ENCODE measurements around the gene ZNF83.

ZNF83 gene

DNA sequence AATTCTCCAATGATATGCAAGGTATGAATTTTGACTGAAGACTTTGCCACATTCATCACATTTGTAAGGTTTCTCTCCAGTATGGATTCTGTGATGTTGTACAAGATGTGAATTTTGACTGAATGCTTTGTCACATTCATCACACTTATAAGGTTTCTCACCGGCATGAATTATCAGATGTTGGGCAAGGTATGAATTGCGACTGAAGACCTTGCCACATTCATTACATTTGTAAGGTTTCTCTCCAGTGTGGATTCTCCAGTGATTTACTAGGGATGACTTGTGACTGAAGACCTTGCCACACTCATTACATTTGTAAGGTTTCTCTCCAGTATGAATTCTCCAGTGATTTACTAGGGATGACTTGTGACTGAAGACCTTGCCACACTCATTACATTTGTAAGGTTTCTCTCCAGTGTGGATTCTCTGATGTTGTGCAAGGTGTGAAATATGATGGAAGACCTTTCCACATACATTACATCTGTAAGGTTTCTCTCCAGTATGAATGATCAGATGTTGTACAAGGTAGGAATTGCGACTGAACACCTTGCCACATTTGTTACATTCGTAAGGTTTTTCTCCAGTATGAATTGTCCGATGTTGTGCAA, 24.8 kb downstream of the ZNF83 start:
- ATAC-seq, result no peak
- TF ChIP-seq, protein P1, sequence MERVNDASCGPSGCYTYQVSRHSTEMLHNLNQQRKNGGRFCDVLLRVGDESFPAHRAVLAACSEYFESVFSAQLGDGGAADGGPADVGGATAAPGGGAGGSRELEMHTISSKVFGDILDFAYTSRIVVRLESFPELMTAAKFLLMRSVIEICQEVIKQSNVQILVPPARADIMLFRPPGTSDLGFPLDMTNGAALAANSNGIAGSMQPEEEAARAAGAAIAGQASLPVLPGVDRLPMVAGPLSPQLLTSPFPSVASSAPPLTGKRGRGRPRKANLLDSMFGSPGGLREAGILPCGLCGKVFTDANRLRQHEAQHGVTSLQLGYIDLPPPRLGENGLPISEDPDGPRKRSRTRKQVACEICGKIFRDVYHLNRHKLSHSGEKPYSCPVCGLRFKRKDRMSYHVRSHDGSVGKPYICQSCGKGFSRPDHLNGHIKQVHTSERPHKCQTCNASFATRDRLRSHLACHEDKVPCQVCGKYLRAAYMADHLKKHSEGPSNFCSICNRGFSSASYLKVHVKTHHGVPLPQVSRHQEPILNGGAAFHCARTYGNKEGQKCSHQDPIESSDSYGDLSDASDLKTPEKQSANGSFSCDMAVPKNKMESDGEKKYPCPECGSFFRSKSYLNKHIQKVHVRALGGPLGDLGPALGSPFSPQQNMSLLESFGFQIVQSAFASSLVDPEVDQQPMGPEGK (CRISPR knock-in tag; IDR thresholded peaks at IDR 0.05; ENCODE audit: borderline replicate concordance), result no peak
- no peak for TF ChIP-seq ZNF70 (CRISPR knock-in tag; IDR thresholded peaks at IDR 0.05)
- TF ChIP-seq TCF4 (CRISPR knock-in tag; IDR thresholded peaks at IDR 0.05; ENCODE audit: borderline replicate concordance), result no peak
- TF ChIP-seq ZFP30 (CRISPR knock-in tag; IDR thresholded peaks at IDR 0.05), result no peak
- TF ChIP-seq, protein P2, sequence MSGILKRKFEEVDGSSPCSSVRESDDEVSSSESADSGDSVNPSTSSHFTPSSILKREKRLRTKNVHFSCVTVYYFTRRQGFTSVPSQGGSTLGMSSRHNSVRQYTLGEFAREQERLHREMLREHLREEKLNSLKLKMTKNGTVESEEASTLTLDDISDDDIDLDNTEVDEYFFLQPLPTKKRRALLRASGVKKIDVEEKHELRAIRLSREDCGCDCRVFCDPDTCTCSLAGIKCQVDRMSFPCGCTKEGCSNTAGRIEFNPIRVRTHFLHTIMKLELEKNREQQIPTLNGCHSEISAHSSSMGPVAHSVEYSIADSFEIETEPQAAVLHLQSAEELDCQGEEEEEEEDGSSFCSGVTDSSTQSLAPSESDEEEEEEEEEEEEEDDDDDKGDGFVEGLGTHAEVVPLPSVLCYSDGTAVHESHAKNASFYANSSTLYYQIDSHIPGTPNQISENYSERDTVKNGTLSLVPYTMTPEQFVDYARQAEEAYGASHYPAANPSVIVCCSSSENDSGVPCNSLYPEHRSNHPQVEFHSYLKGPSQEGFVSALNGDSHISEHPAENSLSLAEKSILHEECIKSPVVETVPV (CRISPR knock-in tag; IDR thresholded peaks at IDR 0.05), result no peak
- TF ChIP-seq SNAI2 (CRISPR knock-in tag; IDR thresholded peaks at IDR 0.05), result no peak
- TF ChIP-seq, protein P3, sequence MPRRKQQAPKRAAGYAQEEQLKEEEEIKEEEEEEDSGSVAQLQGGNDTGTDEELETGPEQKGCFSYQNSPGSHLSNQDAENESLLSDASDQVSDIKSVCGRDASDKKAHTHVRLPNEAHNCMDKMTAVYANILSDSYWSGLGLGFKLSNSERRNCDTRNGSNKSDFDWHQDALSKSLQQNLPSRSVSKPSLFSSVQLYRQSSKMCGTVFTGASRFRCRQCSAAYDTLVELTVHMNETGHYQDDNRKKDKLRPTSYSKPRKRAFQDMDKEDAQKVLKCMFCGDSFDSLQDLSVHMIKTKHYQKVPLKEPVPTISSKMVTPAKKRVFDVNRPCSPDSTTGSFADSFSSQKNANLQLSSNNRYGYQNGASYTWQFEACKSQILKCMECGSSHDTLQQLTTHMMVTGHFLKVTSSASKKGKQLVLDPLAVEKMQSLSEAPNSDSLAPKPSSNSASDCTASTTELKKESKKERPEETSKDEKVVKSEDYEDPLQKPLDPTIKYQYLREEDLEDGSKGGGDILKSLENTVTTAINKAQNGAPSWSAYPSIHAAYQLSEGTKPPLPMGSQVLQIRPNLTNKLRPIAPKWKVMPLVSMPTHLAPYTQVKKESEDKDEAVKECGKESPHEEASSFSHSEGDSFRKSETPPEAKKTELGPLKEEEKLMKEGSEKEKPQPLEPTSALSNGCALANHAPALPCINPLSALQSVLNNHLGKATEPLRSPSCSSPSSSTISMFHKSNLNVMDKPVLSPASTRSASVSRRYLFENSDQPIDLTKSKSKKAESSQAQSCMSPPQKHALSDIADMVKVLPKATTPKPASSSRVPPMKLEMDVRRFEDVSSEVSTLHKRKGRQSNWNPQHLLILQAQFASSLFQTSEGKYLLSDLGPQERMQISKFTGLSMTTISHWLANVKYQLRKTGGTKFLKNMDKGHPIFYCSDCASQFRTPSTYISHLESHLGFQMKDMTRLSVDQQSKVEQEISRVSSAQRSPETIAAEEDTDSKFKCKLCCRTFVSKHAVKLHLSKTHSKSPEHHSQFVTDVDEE (CRISPR knock-in tag; IDR thresholded peaks at IDR 0.05), result no peak
- no peak for TF ChIP-seq RARB (CRISPR knock-in tag; IDR thresholded peaks at IDR 0.05)
- no peak for TF ChIP-seq ISL1 (CRISPR knock-in tag; IDR thresholded peaks at IDR 0.05)
- no peak for TF ChIP-seq CSDC2 (CRISPR knock-in tag; IDR thresholded peaks at IDR 0.05)
- TF ChIP-seq TOX (CRISPR knock-in tag; IDR thresholded peaks at IDR 0.05; ENCODE audit: borderline replicate concordance), result no peak
- TF ChIP-seq, protein P4, sequence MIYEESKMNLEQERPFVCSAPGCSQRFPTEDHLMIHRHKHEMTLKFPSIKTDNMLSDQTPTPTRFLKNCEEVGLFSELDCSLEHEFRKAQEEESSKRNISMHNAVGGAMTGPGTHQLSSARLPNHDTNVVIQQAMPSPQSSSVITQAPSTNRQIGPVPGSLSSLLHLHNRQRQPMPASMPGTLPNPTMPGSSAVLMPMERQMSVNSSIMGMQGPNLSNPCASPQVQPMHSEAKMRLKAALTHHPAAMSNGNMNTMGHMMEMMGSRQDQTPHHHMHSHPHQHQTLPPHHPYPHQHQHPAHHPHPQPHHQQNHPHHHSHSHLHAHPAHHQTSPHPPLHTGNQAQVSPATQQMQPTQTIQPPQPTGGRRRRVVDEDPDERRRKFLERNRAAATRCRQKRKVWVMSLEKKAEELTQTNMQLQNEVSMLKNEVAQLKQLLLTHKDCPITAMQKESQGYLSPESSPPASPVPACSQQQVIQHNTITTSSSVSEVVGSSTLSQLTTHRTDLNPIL (CRISPR knock-in tag; IDR thresholded peaks at IDR 0.05; ENCODE audit: low read depth), result no peak

DNA sequence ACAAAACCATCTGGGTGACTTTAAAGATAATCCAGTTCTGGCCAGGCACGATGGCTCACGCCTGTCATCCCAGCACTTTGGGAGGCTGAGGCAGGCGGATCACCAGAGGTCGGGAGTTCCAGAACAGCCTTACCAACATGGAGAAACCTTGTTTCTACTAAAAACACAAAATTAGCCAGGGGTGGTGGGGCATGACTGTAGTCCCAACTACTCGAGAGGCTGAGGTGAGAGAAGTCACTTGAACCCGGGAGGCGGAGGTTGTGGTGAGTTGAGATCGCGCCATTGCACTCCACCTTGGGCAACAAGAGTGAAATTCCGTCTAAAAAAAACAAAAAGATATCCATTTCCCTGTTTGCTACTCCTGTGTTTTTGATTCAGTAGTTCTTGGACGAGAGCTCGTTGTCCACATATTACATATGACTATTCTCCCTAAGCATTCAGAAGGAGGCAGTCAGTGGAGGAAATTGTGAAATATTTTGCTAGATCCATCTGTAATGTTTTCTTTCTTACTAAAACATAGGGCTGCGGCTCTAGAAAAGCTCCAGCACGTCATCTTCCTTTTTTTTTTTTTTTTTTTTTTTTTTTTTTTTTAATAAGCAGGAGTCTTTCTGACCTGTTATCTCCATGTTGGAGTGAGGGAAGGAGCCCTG, 34.5 kb downstream of the ZNF83 start:
- no peak for ATAC-seq
- TF ChIP-seq ESRRG (CRISPR knock-in tag; IDR thresholded peaks at IDR 0.05) (no peak), GLIS3 (CRISPR knock-in tag; IDR thresholded peaks at IDR 0.05) (no peak), ZFP3 (CRISPR knock-in tag; IDR thresholded peaks at IDR 0.05) (no peak), ZFP30 (CRISPR knock-in tag; IDR thresholded peaks at IDR 0.05) (no peak), TOX (CRISPR knock-in tag; IDR thresholded peaks at IDR 0.05; ENCODE audit: borderline replicate concordance) (no peak), ZNF8 (CRISPR knock-in tag; IDR thresholded peaks at IDR 0.05) (no peak), ISL1 (CRISPR knock-in tag; IDR thresholded peaks at IDR 0.05) (no peak), ZC3H10 (CRISPR knock-in tag; IDR thresholded peaks at IDR 0.05) (no peak), BACH2 (CRISPR knock-in tag; IDR thresholded peaks at IDR 0.05; ENCODE audit: borderline replicate concordance) (no peak), CSDC2 (CRISPR knock-in tag; IDR thresholded peaks at IDR 0.05) (no peak), OSR1 (CRISPR knock-in tag; IDR thresholded peaks at IDR 0.05) (no peak), TCF4 (CRISPR knock-in tag; IDR thresholded peaks at IDR 0.05; ENCODE audit: borderline replicate concordance) (no peak), RARB (CRISPR knock-in tag; IDR thresholded peaks at IDR 0.05) (no peak)
- TF ChIP-seq, protein P3 (CRISPR knock-in tag; IDR thresholded peaks at IDR 0.05), result no peak
- TF ChIP-seq, protein P5, sequence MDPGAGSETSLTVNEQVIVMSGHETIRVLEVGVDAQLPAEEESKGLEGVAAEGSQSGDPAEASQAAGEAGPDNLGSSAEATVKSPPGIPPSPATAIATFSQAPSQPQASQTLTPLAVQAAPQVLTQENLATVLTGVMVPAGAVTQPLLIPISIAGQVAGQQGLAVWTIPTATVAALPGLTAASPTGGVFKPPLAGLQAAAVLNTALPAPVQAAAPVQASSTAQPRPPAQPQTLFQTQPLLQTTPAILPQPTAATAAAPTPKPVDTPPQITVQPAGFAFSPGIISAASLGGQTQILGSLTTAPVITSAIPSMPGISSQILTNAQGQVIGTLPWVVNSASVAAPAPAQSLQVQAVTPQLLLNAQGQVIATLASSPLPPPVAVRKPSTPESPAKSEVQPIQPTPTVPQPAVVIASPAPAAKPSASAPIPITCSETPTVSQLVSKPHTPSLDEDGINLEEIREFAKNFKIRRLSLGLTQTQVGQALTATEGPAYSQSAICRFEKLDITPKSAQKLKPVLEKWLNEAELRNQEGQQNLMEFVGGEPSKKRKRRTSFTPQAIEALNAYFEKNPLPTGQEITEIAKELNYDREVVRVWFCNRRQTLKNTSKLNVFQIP (CRISPR knock-in tag; IDR thresholded peaks at IDR 0.05; ENCODE audit: borderline replicate concordance, low read depth), result no peak
- TF ChIP-seq, protein P1 (CRISPR knock-in tag; IDR thresholded peaks at IDR 0.05; ENCODE audit: borderline replicate concordance), result no peak
- TF ChIP-seq, protein P4 (CRISPR knock-in tag; IDR thresholded peaks at IDR 0.05; ENCODE audit: low read depth), result no peak
